Muscle layer of colon (tissue), 2 donors: ENCODE results near the gene MBD5.

Experiments used
- H3K27ac ChIP-seq: one replicate; pipeline ENCODE4 v1.7.0; 2013; ENCODE audit warnings: low read depth, mild to moderate bottlenecking, low read length, moderate library complexity
- H3K27me3 ChIP-seq, 2 donors: one replicate each; pipeline ENCODE4 v1.7.0; 2013; ENCODE audit warnings: low read length in 2 of 2, mild to moderate bottlenecking in 2 of 2; ENCODE audit not compliant: insufficient read depth in 2 of 2, control insufficient read depth in 1 of 2
- H3K36me3 ChIP-seq: one replicate; pipeline ENCODE4 v1.7.0; 2013; ENCODE audit warnings: mild to moderate bottlenecking, low read length; ENCODE audit not compliant: insufficient read depth
- H3K4me1 ChIP-seq: one replicate; pipeline ENCODE4 v1.7.0; 2013; ENCODE audit warnings: mild to moderate bottlenecking, low read length; ENCODE audit not compliant: insufficient read depth
- H3K4me3 ChIP-seq, 2 donors: one replicate each; pipeline ENCODE4 v1.7.0; 2013; ENCODE audit warnings: low read length in 2 of 2, low read depth in 1 of 2, mild to moderate bottlenecking in 1 of 2, moderate library complexity in 1 of 2
- H3K9ac ChIP-seq: one replicate; pipeline ENCODE4 v1.7.0; 2013; ENCODE audit warnings: low read length
- H3K9me3 ChIP-seq: one replicate; pipeline ENCODE4 v1.7.0; 2013; ENCODE audit warnings: mild to moderate bottlenecking, low read length
- donor health status: abdominal sarcoma.
- donor health status: Adenocarcinoma of cecum.

Gene MBD5

GRCh38 chr2:148525130-148525529 lies 504.2 kb downstream of the MBD5 start:
- H3K4me3 ChIP-seq, result no peak overlapping the region
- H3K9ac ChIP-seq, result no peak overlapping the region
- H3K9me3 ChIP-seq, result no peaks in the 10 kb centered on the region
- H3K4me1 ChIP-seq, result no peaks in the 10 kb centered on the region
- no peak overlapping the region for H3K27ac ChIP-seq
- H3K36me3 ChIP-seq, result no peaks in the 10 kb centered on the region
- H3K27me3 ChIP-seq, result no peaks in the 10 kb centered on the region

GRCh38 chr2:148526509-148527346 lies 505.8 kb downstream of the MBD5 start:
- H3K9me3 ChIP-seq, result no peaks in the 10 kb centered on the region
- H3K9ac ChIP-seq, result no peak overlapping the region
- H3K36me3 ChIP-seq, result no peaks in the 10 kb centered on the region
- H3K4me3 ChIP-seq, result no peak overlapping the region
- no peaks in the 10 kb centered on the region for H3K4me1 ChIP-seq
- H3K27me3 ChIP-seq, result no peaks in the 10 kb centered on the region
- no peak overlapping the region for H3K27ac ChIP-seq

GRCh38 chr2:148527488-148528340 lies 506.8 kb downstream of the MBD5 start:
- Histone ChIP-seq H3K9me3 (no peaks in the 10 kb centered on the region), H3K4me3 (no peak overlapping the region), H3K27ac (no peak overlapping the region), H3K4me1 (no peaks in the 10 kb centered on the region), H3K9ac (no peak overlapping the region), H3K27me3 (peaks cover 0 to 1% of the 10 kb centered on the region in 2 donors), H3K36me3 (no peaks in the 10 kb centered on the region)

GRCh38 chr2:148528356-148529064 lies 507.6 kb downstream of the MBD5 start:
- H3K4me3 ChIP-seq, result no peak overlapping the region
- H3K9me3 ChIP-seq, result no peaks in the 10 kb centered on the region
- no peaks in the 10 kb centered on the region for H3K4me1 ChIP-seq
- H3K27me3 ChIP-seq, result peaks cover 0 to 7% of the 10 kb centered on the region in 2 donors
- H3K36me3 ChIP-seq, result no peaks in the 10 kb centered on the region
- no peak overlapping the region for H3K27ac ChIP-seq
- H3K9ac ChIP-seq, result no peak overlapping the region

- Histone ChIP-seq H3K9me3 (no peaks in the 10 kb centered on the region), H3K27ac (no peak overlapping the region), H3K27me3 (peaks cover 0 to 7% of the 10 kb centered on the region in 2 donors), H3K9ac (no peak overlapping the region), H3K4me3 (no peak overlapping the region), H3K36me3 (no peaks in the 10 kb centered on the region), H3K4me1 (no peaks in the 10 kb centered on the region)
These were observed 508.9 kb downstream of the MBD5 start for GRCh38 chr2:148529745-148530144.

GRCh38 chr2:148530350-148530749 lies 509.5 kb downstream of the MBD5 start:
- H3K27me3 ChIP-seq, result peaks cover 0 to 7% of the 10 kb centered on the region in 2 donors
- H3K9ac ChIP-seq, result no peak overlapping the region
- no peaks in the 10 kb centered on the region for H3K4me1 ChIP-seq
- no peak overlapping the region for H3K27ac ChIP-seq
- H3K4me3 ChIP-seq, result no peak overlapping the region
- no peaks in the 10 kb centered on the region for H3K9me3 ChIP-seq
- H3K36me3 ChIP-seq, result no peaks in the 10 kb centered on the region

- Histone ChIP-seq H3K9me3 (no peaks in the 10 kb centered on the region), H3K36me3 (no peaks in the 10 kb centered on the region), H3K4me3 (no peak overlapping the region), H3K27me3 (peaks cover 0 to 7% of the 10 kb centered on the region in 2 donors), H3K27ac (no peak overlapping the region), H3K4me1 (no peaks in the 10 kb centered on the region), H3K9ac (no peak overlapping the region)
These were observed 510.3 kb downstream of the MBD5 start for GRCh38 chr2:148531235-148531634.

- Histone ChIP-seq H3K4me1 (no peaks in the 10 kb centered on the region), H3K27ac (no peak overlapping the region), H3K9ac (no peak overlapping the region), H3K9me3 (no peaks in the 10 kb centered on the region), H3K27me3 (peaks cover 0 to 7% of the 10 kb centered on the region in 2 donors), H3K4me3 (no peak overlapping the region), H3K36me3 (no peaks in the 10 kb centered on the region)
These were observed 511.0 kb downstream of the MBD5 start for GRCh38 chr2:148531669-148532428.

GRCh38 chr2:148533004-148533403 lies 512.1 kb downstream of the MBD5 start:
- no peaks in the 10 kb centered on the region for H3K4me1 ChIP-seq
- H3K4me3 ChIP-seq, result no peak overlapping the region
- no peaks in the 10 kb centered on the region for H3K9me3 ChIP-seq
- no peaks in the 10 kb centered on the region for H3K36me3 ChIP-seq
- peaks cover 0 to 7% of the 10 kb centered on the region in 2 donors for H3K27me3 ChIP-seq
- no peak overlapping the region for H3K9ac ChIP-seq
- no peak overlapping the region for H3K27ac ChIP-seq

- H3K9ac ChIP-seq, result no peak overlapping the region
- H3K4me1 ChIP-seq, result no peaks in the 10 kb centered on the region
- H3K27me3 ChIP-seq, result peaks cover 0 to 7% of the 10 kb centered on the region in 2 donors
- H3K27ac ChIP-seq, result no peak overlapping the region
- no peak overlapping the region for H3K4me3 ChIP-seq
- no peaks in the 10 kb centered on the region for H3K36me3 ChIP-seq
- no peaks in the 10 kb centered on the region for H3K9me3 ChIP-seq
These were observed 512.8 kb downstream of the MBD5 start for GRCh38 chr2:148533685-148534084.
